GM23248 (cell line): ENCODE measurements around the gene PPP1R3D. TPM values are rescaled to one million over a fixed set of nuclear protein-coding genes. Genes with fewer than 3 reads are reported as not detected.

Experiments used
- DNase-seq: peaks from one replicate; pipeline ENCODE4 v3.0.0-alpha.2; 2015
- H2AFZ ChIP-seq: fragments of 200-600 bp; sonication (generic); 2 replicates; pipeline ENCODE4 v1.6.1; 2016; ENCODE audit warnings: antibody characterized with exemption
- H3F3A ChIP-seq: fragments of 200-600 bp; sonication (generic); 2 replicates; pipeline ENCODE4 v1.6.1; 2016; ENCODE audit warnings: mild to moderate bottlenecking, antibody characterized with exemption, mixed run types; ENCODE audit not compliant: insufficient read depth
- H3K27ac ChIP-seq: fragments of 200-600 bp; sonication (generic); 2 replicates; pipeline ENCODE4 v1.5.1; 2016; ENCODE audit warnings: mild to moderate bottlenecking
- H3K27me3 ChIP-seq: fragments of 200-600 bp; sonication (generic); replicated peaks from 2 replicates; pipeline ENCODE4 v1.6.1; 2016; ENCODE audit warnings: mild to moderate bottlenecking; ENCODE audit not compliant: insufficient read depth
- H3K36me3 ChIP-seq: fragments of 200-600 bp; sonication (generic); 2 replicates; pipeline ENCODE4 v1.6.1; 2016; ENCODE audit warnings: low read depth, mild to moderate bottlenecking
- H3K4me1 ChIP-seq: fragments of 200-600 bp; sonication (generic); 2 replicates; pipeline ENCODE4 v1.6.1; 2016; ENCODE audit warnings: mild to moderate bottlenecking; ENCODE audit not compliant: insufficient read depth
- H3K4me2 ChIP-seq: fragments of 200-600 bp; sonication (generic); one replicate; pipeline ENCODE4 v1.6.1; 2016; ENCODE audit warnings: mild to moderate bottlenecking; ENCODE audit not compliant: unreplicated experiment
- H3K4me3 ChIP-seq: fragments of 200-600 bp; sonication (generic); 2 replicates; pipeline ENCODE4 v1.5.1; 2016; ENCODE audit warnings: mild to moderate bottlenecking
- H3K79me2 ChIP-seq: fragments of 200-600 bp; sonication (generic); 2 replicates; pipeline ENCODE4 v1.6.1; 2016; ENCODE audit warnings: mild to moderate bottlenecking; ENCODE audit not compliant: insufficient read depth
- H3K9ac ChIP-seq: fragments of 200-600 bp; sonication (generic); 2 replicates; pipeline ENCODE4 v1.6.1; 2016; ENCODE audit warnings: mild to moderate bottlenecking
- H3K9me2 ChIP-seq: fragments of 200-600 bp; sonication (generic); 2 replicates; pipeline ENCODE4 v1.6.1; 2016; ENCODE audit warnings: mixed run types, mild to moderate bottlenecking, moderate library complexity; ENCODE audit not compliant: insufficient read depth
- H3K9me3 ChIP-seq: fragments of 200-600 bp; sonication (generic); one replicate; pipeline ENCODE4 v1.6.1; 2017; ENCODE audit warnings: low read depth
- H4K20me1 ChIP-seq: fragments of 200-600 bp; sonication (generic); 2 replicates; pipeline ENCODE4 v1.6.0; 2016; ENCODE audit not compliant: insufficient read depth
- EZH2 ChIP-seq: fragments of 200-600 bp; sonication (generic); IDR thresholded peaks from 2 replicates; pipeline ENCODE4 v1.6.1; 2018; ENCODE audit warnings: antibody characterized with exemption, mild to moderate bottlenecking; ENCODE audit not compliant: insufficient read depth, poor library complexity, severe bottlenecking
- EZH2phosphoT487 ChIP-seq: fragments of 200-600 bp; sonication (generic); IDR thresholded peaks from 2 replicates; pipeline ENCODE4 v1.6.1; 2018; ENCODE audit warnings: antibody characterized with exemption, moderate library complexity, mild to moderate bottlenecking, low read depth; ENCODE audit not compliant: insufficient read depth
- WGBS, 2 experiments: methylation state at CpG; one replicate each; pipeline ENCODE4 v1.1.6; 2015 to 2017; ENCODE audit warnings: low lambda C conversion rate in 2 of 2, low coverage in 1 of 2; ENCODE audit errors: missing lambda C conversion rate in 2 of 2; 5-methylcytosine and 5-hydroxymethylcytosine counted together
- in situ Hi-C: fragments of 300-500 bp; cut with MboI; formaldehyde crosslinking; loops from 2 replicates; pipeline ENCODE4 v1.15.0; 2020
- polyA plus RNA-seq: library from polyadenylated mRNA; unstranded; fragments of >200 nt; fragmentation: Nextera tagmentation; extraction: Ambion mirVana; gene quantifications from 2 replicates; pipeline ENCODE4 v1.2.1, GENCODE V29; 2016
- total RNA-seq: library from RNA; depleted of rRNA; stranded (reverse); fragments of >200 nt; shearing (Covaris generic); gene quantifications from 2 replicates; pipeline ENCODE4 v1.2.3, GENCODE V29; 2014

PPP1R3D gene
- total and polyA plus RNA-seq, 2 experiments from 2014 or later: 2.6 to 6.7 TPM

GRCh38 chr20:59938696-59939051, 1.4 kb downstream of the PPP1R3D start:
- Histone ChIP-seq H3K9me2 (no peaks in the 10 kb centered on the region), H3K27ac (peak overlapping the region; percentile 99), H3K9ac (peak overlapping the region; percentile 40), H3K27me3 (no peaks in the 10 kb centered on the region), H3K79me2 (peaks cover 37% of the 10 kb centered on the region), H3K4me1 (peaks cover 37% of the 10 kb centered on the region), H4K20me1 (no peaks in the 10 kb centered on the region; the same call in 1 of the 2 replicates), H3K4me2 (peak overlapping the region; percentile 82), H3K4me3 (peak overlapping the region; percentile 93), H3K36me3 (peaks cover 11% of the 10 kb centered on the region; the same call in 1 of the 2 replicates), H2AFZ (no peak overlapping the region), H3K9me3 (no peaks in the 10 kb centered on the region), H3F3A (peaks cover 26% of the 10 kb centered on the region)
- TF ChIP-seq EZH2phosphoT487 (no peak), EZH2 (no peak)
- DNase-seq: peak; percentile 82
- 76 to 79% methylated on average over 7 of the region's 7 CpGs for WGBS, 2 experiments
- in situ Hi-C loops: no loop called here

GRCh38 chr20:59938221-59938620, 1.9 kb downstream of the PPP1R3D start:
- H3K4me3 ChIP-seq: peak overlapping the region; percentile 93
- in situ Hi-C loops: no loop called here
- H3K79me2 ChIP-seq: peaks cover 37% of the 10 kb centered on the region
- H4K20me1 ChIP-seq: no peaks in the 10 kb centered on the region; the same call in 1 of the 2 replicates
- no peak overlapping the region for H2AFZ ChIP-seq
- peaks cover 26% of the 10 kb centered on the region for H3F3A ChIP-seq
- no peaks in the 10 kb centered on the region for H3K9me2 ChIP-seq
- H3K9me3 ChIP-seq: no peaks in the 10 kb centered on the region
- 30 to 32% methylated on average over 4 of the region's 4 CpGs for WGBS, 2 experiments
- TF ChIP-seq EZH2phosphoT487 (no peak), EZH2 (no peak)
- H3K27me3 ChIP-seq: no peaks in the 10 kb centered on the region
- H3K9ac ChIP-seq: peak overlapping the region; percentile 40
- H3K27ac ChIP-seq: peak overlapping the region; percentile 99
- H3K4me2 ChIP-seq: peak overlapping the region; percentile 82
- DNase-seq: peak; percentile 88
- peaks cover 7% of the 10 kb centered on the region; the same call in 1 of the 2 replicates for H3K36me3 ChIP-seq
- H3K4me1 ChIP-seq: peaks cover 37% of the 10 kb centered on the region

- Histone ChIP-seq H3K9ac (0 out of 2 replicates have a peak overlapping the region, but pooled peaks have one; percentile 40), H3K27me3 (no peaks in the 10 kb centered on the region), H3K4me2 (peak overlapping the region; percentile 82), H2AFZ (no peak overlapping the region), H4K20me1 (no peaks in the 10 kb centered on the region; the same call in 1 of the 2 replicates), H3K9me2 (no peaks in the 10 kb centered on the region), H3K79me2 (peaks cover 30% of the 10 kb centered on the region), H3F3A (peaks cover 25% of the 10 kb centered on the region), H3K36me3 (no peaks in the 10 kb centered on the region), H3K9me3 (no peaks in the 10 kb centered on the region), H3K4me3 (peak overlapping the region; percentile 93), H3K27ac (peak overlapping the region; percentile 99; the same call in 1 of the 2 replicates), H3K4me1 (peaks cover 37% of the 10 kb centered on the region)
- in situ Hi-C loops: no loop called here
- TF ChIP-seq EZH2 (no peak), EZH2phosphoT487 (no peak)
- DNase-seq: peak; percentile 44
- 15 to 26% methylated on average over 3 of the region's 3 CpGs for WGBS, 2 experiments
Measured at GRCh38 chr20:59937150-59937549, 3.0 kb downstream of the PPP1R3D start.

- DNase-seq: no peak
- Histone ChIP-seq H3K36me3 (no peaks in the 10 kb centered on the region), H3K9me3 (no peaks in the 10 kb centered on the region), H3K79me2 (peaks cover 23% of the 10 kb centered on the region), H4K20me1 (no peaks in the 10 kb centered on the region; the same call in 1 of the 2 replicates), H3K4me1 (peaks cover 30% of the 10 kb centered on the region), H3K27me3 (no peaks in the 10 kb centered on the region), H3F3A (peaks cover 18% of the 10 kb centered on the region), H3K4me3 (no peak overlapping the region), H3K4me2 (peak overlapping the region; percentile 82), H3K9ac (no peak overlapping the region), H2AFZ (no peak overlapping the region), H3K9me2 (no peaks in the 10 kb centered on the region), H3K27ac (no peak overlapping the region)
- TF ChIP-seq EZH2phosphoT487 (no peak), EZH2 (no peak)
- 76 to 83% methylated on average over 4 of the region's 4 CpGs for WGBS, 2 experiments
- in situ Hi-C loops: no loop called here
Measured at GRCh38 chr20:59936409-59936808, 3.7 kb downstream of the PPP1R3D start.
